Activated naive CD4-positive, alpha-beta T cell treated with anti-CD3 and anti-CD28 coated beads, Interleukin-2, amount 10 ng/mL, durations not matched to agents 7 days and 5 days (primary cell): ENCODE measurements around the gene MYO7A.

ENCODE experiments used
- CTCF ChIA-PET: fragments of 350-600 bp; sonication (Branson Sonifier 250); formaldehyde crosslinking; loops from one replicate; lab custom pipeline; 2021; ENCODE audit warnings: antibody characterized with exemption; lab: Charles Lee
- DNase-seq: peaks from one replicate; pipeline ENCODE4 v3.0.0-alpha.2; 2020
- H3K27ac Mint-ChIP-seq: one replicate; pipeline ENCODE4 v1.8.0; 2021; ENCODE audit warnings: mild to moderate bottlenecking, moderate library complexity, mixed read lengths
- H3K27me3 Mint-ChIP-seq: one replicate; pipeline ENCODE4 v1.8.0; 2021; ENCODE audit warnings: mild to moderate bottlenecking, mixed read lengths
- H3K36me3 Mint-ChIP-seq: one replicate; pipeline ENCODE4 v1.8.0; 2021; ENCODE audit warnings: mixed read lengths
- H3K4me1 Mint-ChIP-seq: one replicate; pipeline ENCODE4 v1.8.0; 2021; ENCODE audit warnings: mixed read lengths
- H3K4me3 Mint-ChIP-seq: one replicate; pipeline ENCODE4 v1.8.0; 2021; ENCODE audit warnings: mild to moderate bottlenecking, moderate library complexity, mixed read lengths
- H3K9me3 Mint-ChIP-seq: one replicate; pipeline ENCODE4 v1.8.0; 2021; ENCODE audit warnings: mixed read lengths

The MYO7A gene

GRCh38 chr11:77127920-77128691 is at the start of gene MYO7A:
TSS of gene MYO7A (plus strand) at chr11:77128246. CDS start at chr11:77130635, 2,389 bp downstream.
- CTCF ChIA-PET, result interaction anchor here (0.9 to 3.6 kb wide), 25 partner anchors 11 to 491 kb away, joined by 3 to 111 read pairs (median 6); no protein-coding TSS in a partner anchor
- H3K27ac Mint-ChIP-seq, result no peak within 1 kb of the TSS
- H3K4me1 Mint-ChIP-seq, result peaks cover 9% of the 10 kb centered on the region
- H3K36me3 Mint-ChIP-seq, result no peaks in the 10 kb centered on the region
- peaks cover 34% of the 10 kb centered on the region for H3K27me3 Mint-ChIP-seq
- H3K9me3 Mint-ChIP-seq, result no peaks in the 10 kb centered on the region
- H3K4me3 Mint-ChIP-seq, result peak within 1 kb of the TSS; percentile 51
- DNase-seq, result no peak

DNA sequence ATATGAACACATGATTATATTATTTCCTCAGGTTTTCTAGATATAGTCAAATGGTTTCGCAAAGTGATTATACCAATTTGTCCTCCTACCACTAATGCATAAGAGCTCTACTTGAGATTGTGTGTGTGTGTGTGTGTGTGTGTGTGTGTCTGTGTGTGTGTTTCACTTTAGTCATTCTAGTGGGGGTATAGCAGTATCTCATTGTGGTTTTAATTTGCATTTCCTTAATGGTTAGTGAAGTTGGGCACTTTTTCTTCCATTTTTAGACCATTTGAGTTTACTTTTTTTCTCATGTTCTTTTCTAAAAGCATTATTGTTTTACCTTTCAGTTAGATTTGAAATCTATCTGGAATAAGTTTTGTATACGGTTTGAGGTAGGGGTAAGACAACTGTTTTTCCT is 48.4 kb upstream of the MYO7A start:
- Mint-ChIP-seq H3K36me3 (no peaks in the 10 kb centered on the region), H3K4me3 (no peak overlapping the region), H3K27me3 (peaks cover 15% of the 10 kb centered on the region), H3K9me3 (no peaks in the 10 kb centered on the region), H3K4me1 (peaks cover 26% of the 10 kb centered on the region), H3K27ac (peak overlapping the region; percentile 52)
- DNase-seq, result no peak
- CTCF ChIA-PET, result interaction anchor here (0.8 to 5.4 kb wide), 2 partner anchors 10 to 11 kb away, joined by 3 to 62 read pairs; no protein-coding TSS in a partner anchor

DNA sequence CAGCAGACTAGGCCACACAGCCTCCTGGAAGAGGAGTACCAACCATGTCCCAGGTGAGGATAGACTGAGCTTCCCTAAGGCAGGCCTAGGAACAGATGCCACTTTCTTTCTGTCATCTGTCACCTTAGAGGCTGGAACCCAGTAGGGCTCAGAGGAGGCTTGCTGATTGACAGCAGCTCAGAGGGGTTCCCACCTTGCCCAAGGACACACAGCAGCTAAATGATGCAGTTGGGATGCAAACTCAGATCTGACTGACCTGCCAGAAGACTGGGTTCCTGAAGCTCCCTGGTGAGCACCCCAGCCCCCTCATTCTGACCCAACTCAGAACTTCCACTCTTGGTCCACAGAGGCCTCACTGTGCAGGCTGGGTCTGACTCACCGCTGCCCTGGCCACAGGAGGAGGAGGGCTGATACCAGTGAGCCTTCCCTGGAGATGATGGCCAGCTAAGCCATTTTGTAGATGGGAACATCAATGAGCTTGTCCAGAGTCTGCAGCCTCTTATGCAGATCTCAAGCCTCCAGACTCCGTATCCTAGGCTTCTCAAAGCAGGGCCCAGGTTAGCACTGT is 47.3 kb upstream of the MYO7A start:
- Mint-ChIP-seq H3K36me3 (no peaks in the 10 kb centered on the region), H3K27ac (no peak overlapping the region), H3K9me3 (no peaks in the 10 kb centered on the region), H3K4me1 (peaks cover 26% of the 10 kb centered on the region), H3K4me3 (no peak overlapping the region), H3K27me3 (peaks cover 11% of the 10 kb centered on the region)
- CTCF ChIA-PET, result interaction anchor here (5.4 kb wide), 1 partner anchor 10 kb away, joined by 62 read pairs; no protein-coding TSS in a partner anchor
- DNase-seq, result no peak

DNA sequence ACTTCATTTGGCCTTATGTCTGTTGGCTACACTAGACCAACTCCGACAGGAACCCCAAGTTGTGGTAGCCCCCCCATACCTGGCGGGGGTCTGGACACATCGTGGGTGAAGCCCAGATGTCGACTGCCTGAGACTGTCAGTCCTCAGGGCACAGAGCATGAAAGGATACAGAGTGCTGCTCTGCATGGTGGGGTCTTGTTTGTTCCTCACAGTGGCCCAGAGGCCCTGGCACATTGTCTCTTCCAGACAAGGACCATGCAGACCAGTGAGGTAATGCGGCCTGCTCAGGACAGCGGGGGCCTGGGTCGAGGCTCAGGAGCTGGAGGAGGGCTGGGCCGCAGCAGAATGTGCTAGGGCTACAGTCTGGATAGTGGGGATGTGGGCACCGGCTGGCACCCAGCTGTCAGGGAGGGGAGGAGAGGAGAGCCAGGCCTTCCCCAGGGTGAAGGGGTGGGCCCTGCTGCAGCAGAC is 46.6 kb upstream of the MYO7A start:
- Mint-ChIP-seq H3K27ac (peak overlapping the region; percentile 51), H3K4me3 (no peak overlapping the region), H3K9me3 (no peaks in the 10 kb centered on the region), H3K27me3 (peaks cover 11% of the 10 kb centered on the region), H3K4me1 (peaks cover 26% of the 10 kb centered on the region), H3K36me3 (no peaks in the 10 kb centered on the region)
- DNase-seq, result no peak
- CTCF ChIA-PET, result interaction anchor here (1.4 to 5.4 kb wide), 4 partner anchors 9 to 162 kb away, joined by 3 to 62 read pairs (median 8); no protein-coding TSS in a partner anchor

DNA sequence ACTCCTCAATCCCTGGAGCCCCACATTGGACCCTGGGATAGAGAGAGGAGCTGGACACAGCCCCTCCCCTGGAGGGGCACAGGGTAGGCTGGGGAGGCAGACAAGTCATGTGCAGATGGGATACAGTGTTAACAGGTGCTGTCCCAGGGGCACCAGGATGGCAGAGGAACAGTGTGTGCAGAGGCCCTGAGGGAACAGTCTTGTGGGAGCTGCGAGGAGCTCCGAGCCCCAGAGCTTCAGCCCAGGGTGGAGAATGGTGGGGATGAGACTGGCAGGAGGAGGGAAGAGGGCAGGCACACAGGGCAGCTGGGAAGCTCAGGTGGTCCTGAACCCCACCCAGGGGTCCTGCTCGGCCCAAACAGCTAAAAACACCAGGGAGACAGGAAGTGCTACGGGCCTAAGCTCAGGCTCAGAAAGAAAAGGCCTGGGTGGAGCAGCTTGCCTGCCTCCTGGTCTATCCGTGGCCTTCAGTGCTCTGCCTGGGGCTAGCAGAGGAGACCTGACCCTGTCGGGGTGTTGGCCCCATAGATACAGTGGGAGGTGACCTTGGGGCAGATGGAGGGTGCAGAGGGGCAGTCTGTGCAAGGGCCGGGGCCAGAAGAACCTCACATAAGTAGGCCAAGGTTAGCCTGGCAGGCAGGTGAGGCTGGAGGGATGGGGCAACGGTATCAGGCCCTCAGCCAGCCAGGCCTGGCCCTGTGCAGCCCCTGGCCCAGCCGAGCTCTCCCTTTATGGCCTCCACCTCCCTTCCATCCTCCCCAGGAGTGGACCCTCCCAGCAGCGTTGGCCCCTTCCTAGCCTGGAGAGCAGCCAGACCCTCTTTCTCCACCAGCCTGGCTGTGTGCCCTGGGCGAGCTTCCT is 45.8 kb upstream of the MYO7A start:
- Mint-ChIP-seq H3K4me3 (peak overlapping the region; percentile 71), H3K4me1 (peaks cover 26% of the 10 kb centered on the region), H3K27me3 (peaks cover 11% of the 10 kb centered on the region), H3K27ac (peak overlapping the region; percentile 98), H3K9me3 (no peaks in the 10 kb centered on the region), H3K36me3 (no peaks in the 10 kb centered on the region)
- DNase-seq, result peak; percentile 20
- CTCF ChIA-PET, result interaction anchor here (0.6 to 5.4 kb wide), 6 partner anchors 9 to 162 kb away, joined by 3 to 62 read pairs (median 8); no protein-coding TSS in a partner anchor

DNA sequence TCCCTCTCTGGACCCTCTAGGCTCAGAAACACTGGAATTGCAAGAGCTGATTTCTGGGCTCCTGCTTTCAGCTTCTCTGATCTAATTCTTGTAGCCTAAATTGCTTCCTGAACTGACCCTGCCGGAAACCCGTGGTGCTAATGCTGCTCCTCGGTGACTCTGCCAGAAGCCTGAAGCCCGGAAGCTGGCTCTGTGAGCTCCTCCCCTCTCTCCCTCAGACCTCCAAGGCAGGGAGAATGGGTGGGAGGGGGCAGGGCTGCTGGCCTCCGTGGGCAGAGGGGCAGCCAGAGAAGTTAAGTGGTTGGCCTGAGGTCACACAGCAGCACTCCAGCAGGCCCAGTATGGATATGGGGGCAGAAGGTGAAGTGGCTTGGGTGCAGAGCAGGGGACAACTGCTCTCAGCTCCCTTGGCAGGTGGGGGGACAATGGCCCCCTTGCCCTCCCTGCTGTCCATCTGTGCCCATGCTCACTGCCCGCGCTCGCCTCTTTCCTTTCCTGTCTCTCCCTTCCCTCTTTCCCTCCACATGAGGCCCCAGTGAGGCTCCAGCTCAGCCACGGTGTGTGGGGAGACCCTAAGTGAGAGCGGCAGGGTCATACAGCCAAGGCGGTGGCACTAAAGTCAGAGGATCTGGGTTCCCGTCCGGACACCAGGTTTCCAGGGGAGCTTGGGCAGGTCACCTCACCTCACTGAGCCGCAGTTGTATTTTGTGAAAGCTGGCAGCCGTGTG is 45.0 kb upstream of the MYO7A start:
- H3K4me1 Mint-ChIP-seq, result peaks cover 26% of the 10 kb centered on the region
- no peaks in the 10 kb centered on the region for H3K36me3 Mint-ChIP-seq
- H3K27ac Mint-ChIP-seq, result peak overlapping the region; percentile 98
- peak overlapping the region; percentile 71 for H3K4me3 Mint-ChIP-seq
- CTCF ChIA-PET, result interaction anchor here (1.4 to 5.4 kb wide), 5 partner anchors 8 to 163 kb away, joined by 3 to 62 read pairs (median 11); no protein-coding TSS in a partner anchor
- peaks cover 10% of the 10 kb centered on the region for H3K27me3 Mint-ChIP-seq
- no peaks in the 10 kb centered on the region for H3K9me3 Mint-ChIP-seq
- DNase-seq, result peak; percentile 81

- Mint-ChIP-seq H3K27me3 (peaks cover 5% of the 10 kb centered on the region), H3K4me3 (no peak overlapping the region), H3K9me3 (no peaks in the 10 kb centered on the region), H3K27ac (peak overlapping the region; percentile 98), H3K36me3 (no peaks in the 10 kb centered on the region), H3K4me1 (peaks cover 26% of the 10 kb centered on the region)
- CTCF ChIA-PET, result interaction anchor here (2.0 to 5.4 kb wide), 3 partner anchors 7 to 164 kb away, joined by 11 to 62 read pairs (median 14); no protein-coding TSS in a partner anchor
- peak; percentile 7 for DNase-seq
Measured at GRCh38 chr11:77083566-77084245, 44.3 kb upstream of the MYO7A start.

DNA sequence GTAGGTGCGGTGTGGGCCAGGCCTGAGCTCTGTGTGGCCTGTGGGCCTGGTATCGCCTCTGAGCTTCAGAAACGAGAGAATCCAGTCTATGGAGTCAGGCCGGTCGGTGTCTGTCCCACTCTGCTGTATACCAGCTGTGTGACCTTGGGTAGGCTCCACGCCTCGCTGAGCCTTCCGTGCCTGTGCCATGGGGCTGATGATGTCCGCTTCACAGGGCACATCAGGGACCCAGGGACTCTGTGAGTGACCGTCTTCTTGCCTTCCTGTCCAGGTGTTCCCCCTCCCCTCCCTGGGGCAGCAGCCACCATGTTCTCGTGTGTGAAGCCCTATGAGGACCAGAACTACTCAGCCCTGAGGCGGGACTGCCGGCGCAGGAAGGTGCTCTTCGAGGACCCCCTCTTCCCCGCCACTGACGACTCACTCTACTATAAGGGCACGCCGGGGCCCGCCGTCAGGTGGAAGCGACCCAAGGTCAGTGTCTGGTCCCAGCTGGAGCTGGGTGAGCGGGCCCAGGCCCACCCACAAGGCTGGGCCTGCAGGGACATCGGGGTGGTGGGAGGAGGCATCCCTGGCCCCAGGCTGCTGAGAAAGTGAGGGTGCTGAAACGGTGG is 43.4 kb upstream of the MYO7A start:
- Mint-ChIP-seq H3K36me3 (no peaks in the 10 kb centered on the region), H3K4me1 (peaks cover 26% of the 10 kb centered on the region), H3K27ac (peak overlapping the region; percentile 79), H3K4me3 (no peak overlapping the region), H3K9me3 (no peaks in the 10 kb centered on the region), H3K27me3 (peaks cover 9% of the 10 kb centered on the region)
- no peak for DNase-seq
- CTCF ChIA-PET, result no interaction called here

DNA sequence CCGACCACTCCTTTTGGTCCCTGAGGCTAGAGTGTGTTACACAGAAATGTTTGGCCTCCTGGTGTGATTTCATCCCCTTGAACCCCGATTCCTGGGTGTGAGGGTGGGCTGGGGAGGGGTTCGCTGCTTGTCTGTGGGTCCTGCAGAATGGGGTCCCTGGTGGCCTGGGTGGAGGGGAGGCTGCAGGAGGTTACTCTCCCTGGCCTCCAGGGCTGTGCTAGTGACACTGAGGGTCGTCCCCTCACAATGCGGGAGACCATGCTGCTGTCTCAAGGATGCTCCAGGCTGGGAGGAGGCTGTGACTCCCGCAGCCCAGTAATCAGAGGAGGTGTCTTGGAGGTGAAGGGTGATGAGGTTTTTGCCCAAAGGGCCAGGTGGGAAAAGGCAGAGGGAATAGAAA is 42.4 kb upstream of the MYO7A start:
- H3K27me3 Mint-ChIP-seq, result peaks cover 4% of the 10 kb centered on the region
- CTCF ChIA-PET, result no interaction called here
- H3K4me3 Mint-ChIP-seq, result no peak overlapping the region
- H3K9me3 Mint-ChIP-seq, result no peaks in the 10 kb centered on the region
- peaks cover 26% of the 10 kb centered on the region for H3K4me1 Mint-ChIP-seq
- H3K27ac Mint-ChIP-seq, result no peak overlapping the region
- no peaks in the 10 kb centered on the region for H3K36me3 Mint-ChIP-seq
- no peak for DNase-seq

DNA sequence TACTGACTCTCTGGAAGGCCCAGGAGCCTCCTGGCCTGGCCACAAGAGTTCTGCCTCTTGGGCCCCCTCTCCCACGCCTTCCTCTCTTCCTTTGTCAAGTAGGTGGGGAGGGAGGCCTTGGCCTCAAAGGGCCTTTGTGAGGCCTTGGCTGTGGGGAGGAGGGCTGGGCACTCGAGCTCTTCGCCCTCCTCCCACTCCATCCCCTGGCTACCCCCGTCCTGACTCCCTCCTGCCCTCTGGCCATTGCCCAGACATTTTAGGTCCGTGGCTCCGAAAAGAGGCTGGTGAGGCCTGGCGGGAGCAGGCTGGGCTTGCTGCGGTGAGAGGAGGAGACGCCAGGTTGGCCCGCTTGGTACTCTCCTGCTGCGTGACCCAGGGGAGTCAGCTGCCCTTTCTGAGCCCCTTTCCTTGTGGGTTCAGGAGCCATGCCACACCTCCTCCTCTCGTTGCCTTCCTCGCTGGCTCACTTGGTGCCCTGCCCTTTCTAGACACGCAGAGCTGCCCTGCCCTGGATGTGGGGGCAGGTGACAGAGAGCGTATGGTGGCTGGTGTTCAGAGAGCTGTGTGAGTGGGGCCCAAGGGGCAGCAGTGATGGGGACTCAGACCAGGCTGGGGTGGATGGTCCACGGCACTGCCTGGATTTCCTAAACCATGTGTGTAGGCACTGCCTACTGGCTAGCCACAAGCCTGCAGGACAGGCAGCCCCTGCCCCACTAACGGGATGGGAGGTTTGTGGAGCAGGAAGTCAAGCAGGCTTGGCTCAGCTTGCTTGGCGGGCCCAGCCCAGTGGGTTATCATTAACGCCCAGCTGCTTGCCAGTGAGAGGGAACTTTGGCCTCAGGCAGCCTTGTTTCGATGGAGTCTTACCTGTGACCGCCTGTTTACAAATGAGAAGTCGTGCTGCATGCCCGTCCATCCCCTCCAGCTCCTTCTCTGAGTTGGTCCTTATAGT is 41.2 kb upstream of the MYO7A start:
- no peaks in the 10 kb centered on the region for H3K9me3 Mint-ChIP-seq

GRCh38 chr11:77087723-77088225 is 40.3 kb upstream of the MYO7A start:
- CTCF ChIA-PET, result interaction anchor here (7.5 kb wide), 1 partner anchor 37 kb away, joined by 152 read pairs; no protein-coding TSS in a partner anchor
- Mint-ChIP-seq H3K4me3 (no peak overlapping the region), H3K27me3 (peaks cover 8% of the 10 kb centered on the region), H3K27ac (no peak overlapping the region), H3K36me3 (no peaks in the 10 kb centered on the region), H3K9me3 (no peaks in the 10 kb centered on the region), H3K4me1 (peaks cover 18% of the 10 kb centered on the region)
- no peak for DNase-seq

More for the DNA sequence above, 41.2 kb upstream of the MYO7A start:
- Mint-ChIP-seq H3K36me3 (no peaks in the 10 kb centered on the region), H3K4me3 (no peak overlapping the region), H3K27ac (no peak overlapping the region), H3K27me3 (peaks cover 8% of the 10 kb centered on the region), H3K4me1 (peaks cover 27% of the 10 kb centered on the region)
- no peak for DNase-seq
- CTCF ChIA-PET, result interaction anchor here (7.5 kb wide), 1 partner anchor 36 kb away, joined by 152 read pairs; no protein-coding TSS in a partner anchor
